Brain microvascular endothelial cell (primary cell): ENCODE results near the gene PLEKHA6.

Experiments
- DNase-seq: peaks from one replicate; pipeline ENCODE4 v3.0.0-alpha.2; 2020
- H3K27ac ChIP-seq: fragments of 250-450 bp; sonication (Bioruptor Pico); 2 replicates; pipeline ENCODE4 v1.5.1; 2020; ENCODE audit warnings: mild to moderate bottlenecking, moderate library complexity
- H3K27me3 ChIP-seq: fragments of 250-450 bp; sonication (Bioruptor Pico); replicated peaks from 2 replicates; pipeline ENCODE4 v1.5.1; 2020; ENCODE audit warnings: mild to moderate bottlenecking
- H3K36me3 ChIP-seq: fragments of 250-450 bp; sonication (Bioruptor Pico); replicated peaks from 2 replicates; pipeline ENCODE4 v1.5.1; 2020; ENCODE audit warnings: mild to moderate bottlenecking
- H3K4me3 ChIP-seq: 2 replicates; pipeline ENCODE4 v1.5.1; 2011; ENCODE audit warnings: low read depth, mild to moderate bottlenecking, control low read depth, low read length, moderate library complexity
- CTCF ChIP-seq: IDR thresholded peaks from 2 replicates; pipeline ENCODE4 v1.5.1; 2011; ENCODE audit warnings: low read depth, mild to moderate bottlenecking, moderate library complexity, low read length, control low read depth, inconsistent platforms; ENCODE audit errors: missing control alignments
- in situ Hi-C: cut with HindIII; loops from 2 replicates; pipeline ENCODE4 v1.10.0; 2017; ENCODE audit warnings: low sequenced_read_pairs, low pct_ligation_motif_present

The PLEKHA6 gene

GRCh38 chr1:204192046-204192445 lies 167.7 kb downstream of the PLEKHA6 start:
- Histone ChIP-seq H3K27ac (no peak overlapping the region), H3K36me3 (no peaks in the 10 kb centered on the region), H3K27me3 (peaks cover 2% of the 10 kb centered on the region), H3K4me3 (no peak overlapping the region)
- DNase-seq, result no peak
- TF ChIP-seq CTCF, result no peak
- in situ Hi-C loops, result no loop called here

GRCh38 chr1:204191456-204191855 lies 168.3 kb downstream of the PLEKHA6 start:
- no peak for DNase-seq
- no peaks in the 10 kb centered on the region for H3K36me3 ChIP-seq
- no peak for TF ChIP-seq CTCF
- in situ Hi-C loops, result no loop called here
- H3K4me3 ChIP-seq, result no peak overlapping the region
- peaks cover 2% of the 10 kb centered on the region for H3K27me3 ChIP-seq
- H3K27ac ChIP-seq, result no peak overlapping the region

GRCh38 chr1:204190212-204191211 lies 169.2 kb downstream of the PLEKHA6 start:
- no peak for DNase-seq
- H3K27ac ChIP-seq, result no peak overlapping the region
- in situ Hi-C loops, result no loop called here

GRCh38 chr1:204188959-204189639 lies 170.6 kb downstream of the PLEKHA6 start:
- no peak for TF ChIP-seq CTCF
- no peak for DNase-seq
- Histone ChIP-seq H3K36me3 (no peaks in the 10 kb centered on the region), H3K27ac (no peak overlapping the region), H3K27me3 (peaks cover 2% of the 10 kb centered on the region), H3K4me3 (no peak overlapping the region)
- in situ Hi-C loops, result no loop called here

More at GRCh38 chr1:204190212-204191211, 169.2 kb downstream of the PLEKHA6 start:
- Histone ChIP-seq H3K36me3 (no peaks in the 10 kb centered on the region), H3K4me3 (no peak overlapping the region), H3K27me3 (peaks cover 2% of the 10 kb centered on the region)
- no peak for TF ChIP-seq CTCF

- Histone ChIP-seq H3K27me3 (peaks cover 2% of the 10 kb centered on the region), H3K27ac (no peak overlapping the region), H3K4me3 (no peak overlapping the region), H3K36me3 (no peaks in the 10 kb centered on the region)
- in situ Hi-C loops, result no loop called here
- no peak for DNase-seq
- TF ChIP-seq CTCF, result no peak
Measured at GRCh38 chr1:204186597-204186996, 173.1 kb downstream of the PLEKHA6 start.
